ENCODE measurements around the gene JAG1. TPM values are rescaled to one million over a fixed set of nuclear protein-coding genes. Genes with fewer than 3 reads are reported as not detected.

Gene JAG1
- total RNA-seq, 6 donors from 2014 or later, result 37.7 to 57.4 (median 47.0) TPM

DNA sequence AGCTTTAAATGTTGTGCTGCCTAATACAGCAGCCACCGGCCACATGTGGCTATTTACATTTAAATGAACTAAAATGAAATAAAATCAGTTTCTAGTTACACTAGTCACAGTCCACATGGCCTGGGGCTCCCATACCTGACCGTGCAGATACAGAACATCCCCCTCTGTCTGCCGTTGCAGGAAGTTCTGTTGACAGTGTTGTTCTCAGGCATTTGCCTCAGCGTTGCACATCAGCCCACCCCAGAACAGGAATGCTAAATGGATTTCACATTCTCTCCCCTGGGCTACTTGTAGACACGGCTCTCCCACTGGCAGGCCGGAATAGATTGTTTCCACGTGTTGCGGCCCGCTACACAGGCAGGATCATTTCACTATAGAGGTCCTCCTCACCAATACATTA lies 26.3 kb downstream of the JAG1 start:
- no peak for ATAC-seq (ENCODE audit: low FRiP score in 2 of 2)
- DNase-seq, result no peak
- H3K36me3 ChIP-seq, result peaks cover 50 to 100% (median 92%) of the 10 kb centered on the region in 4 donors
- no peaks in the 10 kb centered on the region for H3K9me3 ChIP-seq
- 72 to 92% methylated on average over 8 to 9 of the region's 9 CpGs for WGBS, 2 donors
- H3K27me3 ChIP-seq, result no peaks in the 10 kb centered on the region
- H3K4me1 ChIP-seq, result peaks cover 3 to 22% (median 12%) of the 10 kb centered on the region in 4 donors
- H3K27ac ChIP-seq, result peak overlapping the region in 1 of 4 donors; percentile 14
- no peak overlapping the region for H3K4me3 ChIP-seq
- TF ChIP-seq, protein P1, sequence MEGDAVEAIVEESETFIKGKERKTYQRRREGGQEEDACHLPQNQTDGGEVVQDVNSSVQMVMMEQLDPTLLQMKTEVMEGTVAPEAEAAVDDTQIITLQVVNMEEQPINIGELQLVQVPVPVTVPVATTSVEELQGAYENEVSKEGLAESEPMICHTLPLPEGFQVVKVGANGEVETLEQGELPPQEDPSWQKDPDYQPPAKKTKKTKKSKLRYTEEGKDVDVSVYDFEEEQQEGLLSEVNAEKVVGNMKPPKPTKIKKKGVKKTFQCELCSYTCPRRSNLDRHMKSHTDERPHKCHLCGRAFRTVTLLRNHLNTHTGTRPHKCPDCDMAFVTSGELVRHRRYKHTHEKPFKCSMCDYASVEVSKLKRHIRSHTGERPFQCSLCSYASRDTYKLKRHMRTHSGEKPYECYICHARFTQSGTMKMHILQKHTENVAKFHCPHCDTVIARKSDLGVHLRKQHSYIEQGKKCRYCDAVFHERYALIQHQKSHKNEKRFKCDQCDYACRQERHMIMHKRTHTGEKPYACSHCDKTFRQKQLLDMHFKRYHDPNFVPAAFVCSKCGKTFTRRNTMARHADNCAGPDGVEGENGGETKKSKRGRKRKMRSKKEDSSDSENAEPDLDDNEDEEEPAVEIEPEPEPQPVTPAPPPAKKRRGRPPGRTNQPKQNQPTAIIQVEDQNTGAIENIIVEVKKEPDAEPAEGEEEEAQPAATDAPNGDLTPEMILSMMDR (IDR thresholded peaks at IDR 0.05), result peak in 2 of 6 experiments; percentile 13 to 16
- TF ChIP-seq POLR2AphosphoS5 (IDR thresholded peaks at IDR 0.05), result no peak

DNA sequence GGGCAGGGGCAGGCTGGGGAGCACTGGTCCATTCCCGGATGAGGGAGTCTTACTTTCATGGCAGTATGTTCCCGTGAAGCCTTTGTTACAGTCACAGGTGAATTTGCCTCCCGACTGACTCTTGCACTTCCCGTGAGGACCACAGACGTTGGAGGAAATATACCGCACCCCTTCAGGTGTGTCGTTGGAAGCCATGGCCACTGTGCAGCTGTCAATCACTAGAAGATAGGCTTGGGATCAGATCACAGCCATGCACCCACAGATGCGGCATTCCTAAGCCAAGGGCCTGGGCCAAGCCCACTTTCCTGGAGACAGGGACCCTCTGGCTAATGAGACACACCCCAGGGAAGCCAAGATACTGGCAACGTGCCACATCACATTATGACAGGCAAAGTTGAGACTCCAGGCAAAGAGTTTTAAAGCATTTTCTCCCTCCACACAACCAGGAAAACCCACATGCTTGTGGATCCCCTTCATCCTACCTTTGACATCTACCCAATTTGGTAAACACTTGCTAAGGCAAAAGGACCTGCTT lies 26.8 kb downstream of the JAG1 start:
- no peak overlapping the region for H3K4me3 ChIP-seq
- no peak overlapping the region for H3K27ac ChIP-seq
- 85 to 87% methylated on average over 8 to 9 of the region's 9 CpGs for WGBS, 2 donors
- ATAC-seq (ENCODE audit: low FRiP score in 2 of 2) (no peak), DNase-seq (no peak)
- TF ChIP-seq EP300 (IDR thresholded peaks at IDR 0.05) (no peak), POLR2AphosphoS5 (IDR thresholded peaks at IDR 0.05) (no peak), POLR2A (IDR thresholded peaks at IDR 0.05) (no peak)
- TF ChIP-seq, protein P1 (IDR thresholded peaks at IDR 0.05), result no peak
- no peaks in the 10 kb centered on the region for H3K27me3 ChIP-seq
- H3K4me1 ChIP-seq, result peaks cover 0 to 18% (median 7%) of the 10 kb centered on the region in 4 donors
- no peaks in the 10 kb centered on the region for H3K9me3 ChIP-seq
- H3K36me3 ChIP-seq, result peaks cover 54 to 100% (median 97%) of the 10 kb centered on the region in 4 donors

DNA sequence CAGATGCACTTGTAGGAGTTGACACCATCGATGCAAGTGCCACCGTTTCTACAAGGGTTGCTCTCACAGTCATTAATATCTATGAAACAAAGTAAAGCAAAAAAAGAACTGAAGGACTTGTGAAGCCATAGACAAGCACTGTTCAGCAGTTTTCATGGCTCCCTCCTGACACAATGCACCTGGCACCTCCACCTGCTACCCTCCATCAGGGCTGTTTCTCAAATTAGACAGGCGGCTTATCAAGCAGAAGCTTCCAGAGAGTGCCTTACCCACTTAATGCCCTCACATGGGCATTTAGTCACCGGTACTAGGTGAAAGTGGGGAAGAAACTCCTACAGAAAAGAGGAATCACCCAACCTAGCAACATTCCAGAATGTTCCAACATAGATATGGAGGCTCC lies 27.8 kb downstream of the JAG1 start:
- no peak for ATAC-seq (ENCODE audit: low FRiP score in 2 of 2)
- H3K27ac ChIP-seq, result peak overlapping the region in 1 of 4 donors; percentile 1
- DNase-seq, result no peak
- no peak overlapping the region for H3K4me3 ChIP-seq
- 79 to 87% methylated on average over 3 to 4 of the region's 4 CpGs for WGBS, 2 donors
- TF ChIP-seq, protein P1 (IDR thresholded peaks at IDR 0.05), result no peak
- H3K9me3 ChIP-seq, result no peaks in the 10 kb centered on the region
- H3K36me3 ChIP-seq, result peaks cover 60 to 100% (median 98%) of the 10 kb centered on the region in 4 donors
- peaks cover 0 to 11% (median 7%) of the 10 kb centered on the region in 4 donors for H3K4me1 ChIP-seq
- H3K27me3 ChIP-seq, result no peaks in the 10 kb centered on the region

DNA sequence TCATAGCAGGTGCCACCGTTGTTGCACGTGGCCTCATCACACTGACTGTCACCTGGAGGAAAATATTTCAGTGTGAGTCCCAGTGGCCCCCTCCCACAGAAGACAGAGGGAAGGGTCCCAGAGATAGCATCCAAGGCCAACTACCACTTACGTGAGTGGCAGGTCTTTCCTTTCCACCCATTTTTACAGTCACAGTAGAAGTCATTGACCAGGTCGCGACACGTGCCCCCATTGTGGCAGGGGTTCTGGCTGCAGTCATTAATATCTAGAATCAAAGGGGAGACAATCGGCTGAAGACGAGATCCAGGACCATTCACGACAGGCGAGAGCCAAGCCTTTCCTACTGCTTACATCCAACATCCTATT lies 28.6 kb downstream of the JAG1 start:
- DNase-seq, result no peak
- Histone ChIP-seq H3K4me1 (peaks cover 0 to 11% (median 7%) of the 10 kb centered on the region in 4 donors), H3K9me3 (no peaks in the 10 kb centered on the region), H3K36me3 (peaks cover 61 to 100% (median 98%) of the 10 kb centered on the region in 4 donors), H3K27me3 (no peaks in the 10 kb centered on the region), H3K27ac (peak overlapping the region in 1 of 4 donors; percentile 46), H3K4me3 (no peak overlapping the region)
- no peak for ATAC-seq (ENCODE audit: low FRiP score in 2 of 2)
- TF ChIP-seq, protein P1 (IDR thresholded peaks at IDR 0.05), result no peak
- TF ChIP-seq POLR2AphosphoS5 (IDR thresholded peaks at IDR 0.05) (no peak), POLR2A (IDR thresholded peaks at IDR 0.05) (no peak), EP300 (IDR thresholded peaks at IDR 0.05) (no peak)
- 85 to 90% methylated on average over 10 of the region's 10 CpGs for WGBS, 2 donors

Data from upper lobe of left lung (tissue), 6 donors.